Endothelial cell of umbilical vein (primary cell): ENCODE results near the gene CBX5.

Experiments
- CTCF ChIP-seq, 2 donors: IDR thresholded peaks; 1 replicate in 1 of 2; 2 replicates in 1 of 2; pipeline ENCODE4 v1.5.1; 2011; ENCODE audit warnings: low read length in 2 of 2, mild to moderate bottlenecking in 2 of 2, moderate library complexity in 2 of 2, control low read depth in 1 of 2, inconsistent platforms in 1 of 2, low read depth in 1 of 2; ENCODE audit not compliant: insufficient read depth in 1 of 2; ENCODE audit errors: extremely low read depth in 1 of 2
- MYC ChIP-seq: IDR thresholded peaks from one replicate; pipeline ENCODE4 v1.6.1; 2011; ENCODE audit warnings: mild to moderate bottlenecking, low read depth, low read length

- TF ChIP-seq CTCF (IDR thresholded peaks at IDR 0.05; ENCODE audit: extremely low read depth in 1 of 2, insufficient read depth in 1 of 2, low read depth in 1 of 2, low read length in 2 of 2) (no peak), MYC (no peak)
Measured at GRCh38 chr12:54228471-54228870, 51.5 kb downstream of the CBX5 start.
